HG02852 (cell line): ENCODE measurements around the gene GAPDHS.

Source experiments
- ATAC-seq: cut with Tn5 transposase; IDR thresholded peaks from one replicate; pipeline ENCODE4 v1.9.1; 2021; ENCODE audit warnings: mild to moderate bottlenecking, moderate library complexity; ENCODE audit not compliant: unreplicated experiment

Gene GAPDHS

DNA sequence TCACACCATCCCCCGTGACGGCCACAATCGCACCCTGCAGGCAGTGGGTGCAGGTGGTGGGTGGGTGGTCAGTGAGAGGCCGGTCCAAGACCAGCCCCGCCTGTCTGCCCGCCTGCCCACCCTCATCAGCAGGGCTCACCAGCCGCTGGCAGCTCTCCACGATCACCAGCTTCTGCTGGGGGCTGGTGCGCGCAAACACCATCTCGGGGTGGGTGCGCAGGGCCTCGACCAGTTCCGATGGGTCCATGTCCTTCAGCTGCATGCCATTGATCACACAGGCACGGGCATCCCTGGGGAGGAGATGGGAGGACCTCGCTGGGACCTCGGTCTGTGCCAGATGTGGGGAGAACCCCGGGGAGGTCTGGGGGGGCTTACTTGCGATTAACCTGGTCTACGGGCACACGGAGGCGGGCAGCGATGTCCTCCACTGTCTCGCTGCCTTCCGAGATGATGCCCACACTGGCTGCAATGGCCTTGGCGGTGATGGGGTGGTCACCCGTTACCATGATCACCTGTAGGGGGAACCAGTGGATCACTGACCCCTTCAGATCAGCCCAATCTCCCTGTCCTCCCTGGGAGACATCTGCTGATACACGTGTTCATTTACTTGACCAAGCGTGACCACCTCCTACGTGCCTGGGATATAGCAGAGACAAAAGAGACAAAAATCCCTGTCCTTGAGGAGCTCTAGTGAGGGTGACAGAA, 22.2 kb downstream of the GAPDHS start:
- ATAC-seq = no peak

DNA sequence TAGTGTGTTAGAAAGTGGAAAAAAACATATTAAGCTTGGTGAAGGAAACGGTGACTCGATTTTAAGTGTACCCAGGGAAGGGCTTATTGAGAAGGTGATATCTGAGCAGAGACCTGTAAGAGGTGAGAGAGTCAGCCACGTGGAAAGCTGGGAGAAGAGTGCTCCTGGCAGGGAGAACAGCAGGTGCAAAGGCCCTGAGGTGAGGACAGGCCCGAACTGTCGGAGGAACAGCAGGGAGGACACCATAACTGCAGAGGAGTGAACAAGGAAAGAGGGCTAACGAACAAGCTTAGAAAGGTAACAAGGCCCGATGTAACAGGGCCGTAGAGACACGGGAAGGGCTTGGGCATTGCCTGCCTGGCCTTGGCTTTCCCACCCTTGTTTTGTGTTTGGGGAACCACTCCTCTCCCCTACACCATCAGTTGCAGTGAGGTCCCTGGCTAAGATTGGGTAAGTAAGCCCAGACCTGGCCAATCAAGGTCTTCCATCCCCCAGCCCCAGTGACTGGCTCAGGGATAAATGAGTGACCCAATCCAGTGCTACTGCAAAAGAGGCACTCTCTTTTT, 22.9 kb downstream of the GAPDHS start:
- no peak for ATAC-seq

DNA sequence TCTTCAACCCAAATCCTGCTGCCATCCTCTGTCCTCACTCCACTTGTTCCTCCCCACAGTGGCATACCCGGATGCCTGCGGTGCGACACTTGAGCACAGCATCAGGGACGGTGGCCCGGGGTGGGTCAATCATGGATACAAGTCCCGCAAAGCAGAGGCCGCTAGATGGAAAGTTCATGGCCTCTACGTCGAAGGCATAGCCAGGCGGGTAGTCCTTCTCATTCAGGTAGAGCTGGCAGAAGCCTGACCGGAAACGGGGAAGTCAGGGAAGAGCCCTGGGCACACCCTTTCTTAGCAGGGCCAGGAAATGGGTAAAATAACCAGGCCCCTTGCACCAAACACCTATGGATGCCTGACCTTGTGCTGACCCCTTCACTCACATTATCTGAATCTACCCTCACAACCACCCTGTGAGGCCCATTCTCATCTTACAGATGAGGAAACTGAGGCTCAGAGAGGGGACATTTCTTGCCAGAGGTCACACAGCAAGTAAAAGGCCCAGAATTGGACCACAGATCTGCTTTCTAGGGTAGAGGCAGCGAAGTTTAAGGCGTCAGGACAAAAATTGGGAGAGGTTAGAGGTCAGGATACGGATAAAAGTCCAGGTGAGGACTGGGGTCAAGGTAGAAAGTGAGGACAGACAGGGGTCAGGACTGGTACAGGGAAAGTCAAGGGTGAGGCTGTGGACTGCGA, 23.7 kb downstream of the GAPDHS start:
- no peak for ATAC-seq

DNA sequence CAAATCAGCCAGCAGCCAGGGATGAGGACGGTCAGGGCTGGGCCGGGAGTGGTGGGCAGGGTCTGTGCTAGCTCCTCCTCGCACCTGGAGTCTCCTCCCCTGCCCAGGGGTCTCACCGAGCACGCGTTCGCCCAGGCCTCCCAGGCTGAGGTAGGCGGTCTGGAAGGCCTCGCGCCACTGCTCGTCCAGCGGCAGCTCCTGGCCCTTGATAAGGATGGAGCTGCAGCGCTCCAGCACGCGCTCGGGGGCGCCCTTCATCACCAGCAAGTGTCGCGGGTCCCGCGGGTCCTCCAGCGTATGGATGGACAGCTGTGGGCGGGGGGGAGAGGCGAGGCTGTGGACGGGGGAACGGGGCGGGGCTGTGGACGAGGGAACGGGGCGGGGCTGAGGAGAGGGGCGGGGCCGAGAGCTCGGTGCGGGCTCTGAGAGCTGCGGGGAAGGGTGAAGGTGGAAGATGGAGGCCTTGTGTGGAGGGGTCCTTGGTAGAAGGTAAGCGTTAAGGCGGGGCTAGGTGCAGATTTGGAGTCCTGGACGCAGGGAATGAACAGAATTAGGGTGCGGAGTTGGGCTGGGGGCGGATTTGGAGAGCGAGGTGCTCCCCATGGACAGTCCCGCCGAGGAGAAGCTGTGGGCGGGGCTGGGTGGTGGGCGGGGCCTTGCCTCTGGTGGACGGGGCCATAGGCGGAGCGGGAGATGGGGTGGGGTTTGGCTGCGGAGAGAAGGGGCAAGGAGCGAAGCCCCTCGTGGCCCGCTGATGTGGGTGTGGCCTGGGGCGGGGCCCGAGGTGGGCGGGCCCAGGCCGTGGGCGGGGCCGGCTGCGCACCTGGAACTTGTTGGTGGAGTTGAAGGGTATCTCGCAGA, 24.5 kb downstream of the GAPDHS start:
- no peak for ATAC-seq

DNA sequence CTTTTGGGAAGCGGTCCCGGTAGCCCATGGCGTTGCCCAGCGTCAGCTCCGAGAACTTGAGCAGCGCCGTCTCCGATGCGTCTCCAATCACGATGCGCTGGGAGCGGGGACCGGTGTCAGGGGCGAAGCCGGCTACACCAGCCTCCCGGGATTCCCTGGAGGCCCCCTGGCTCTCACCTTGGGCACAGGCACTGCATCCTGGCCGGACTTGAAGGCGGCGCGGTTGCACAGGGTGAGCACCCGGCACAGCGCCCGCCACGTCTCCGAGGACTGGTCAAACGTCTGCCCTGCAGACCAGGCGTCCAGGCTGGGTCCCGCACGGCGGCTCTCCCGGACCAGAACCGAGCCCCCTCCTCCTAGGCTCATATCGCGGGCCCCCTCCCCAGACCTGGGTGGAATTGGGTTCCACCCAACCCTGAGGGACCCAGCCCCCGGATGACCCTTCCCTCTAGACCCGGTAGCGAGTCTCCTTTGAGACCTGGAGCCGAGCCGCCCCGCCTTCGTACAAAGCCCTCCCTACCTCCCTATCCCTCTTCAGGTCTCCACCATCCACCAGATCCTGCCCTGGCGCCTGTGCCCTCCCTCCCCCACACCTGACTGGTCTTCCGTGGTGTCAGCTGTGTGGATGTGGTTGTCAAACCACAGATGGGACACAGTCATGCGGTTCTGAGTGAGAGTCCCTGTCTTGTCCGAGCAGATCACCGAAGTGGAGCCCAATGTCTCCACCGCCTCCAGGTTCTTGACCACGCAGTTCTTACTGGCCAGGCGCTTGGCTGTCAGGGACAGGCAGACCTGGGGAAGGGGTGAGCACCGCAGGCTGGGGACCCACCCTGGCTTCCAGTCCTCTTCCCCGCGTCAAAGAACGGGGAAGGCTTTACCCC, 25.4 kb downstream of the GAPDHS start:
- ATAC-seq = no peak

DNA sequence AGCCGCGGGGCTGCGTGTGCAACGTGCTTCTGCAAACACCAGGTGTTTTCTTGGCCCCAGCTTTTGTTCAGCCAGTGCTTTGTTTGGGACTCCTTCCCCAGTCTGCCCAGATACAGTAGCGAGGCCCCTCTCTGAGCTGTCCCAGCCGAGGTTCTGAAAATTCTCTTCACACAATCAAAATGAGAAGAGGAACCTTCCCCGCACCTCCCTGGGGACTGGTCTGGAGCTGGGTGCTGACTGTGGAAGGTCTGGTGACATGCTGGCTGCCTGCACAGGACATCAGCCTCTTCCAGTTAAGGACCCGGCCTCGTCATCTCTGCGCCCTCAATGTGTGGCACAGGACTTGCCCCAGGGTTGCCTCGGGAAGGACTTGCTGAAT, 26.0 kb downstream of the GAPDHS start:
- ATAC-seq = no peak

DNA sequence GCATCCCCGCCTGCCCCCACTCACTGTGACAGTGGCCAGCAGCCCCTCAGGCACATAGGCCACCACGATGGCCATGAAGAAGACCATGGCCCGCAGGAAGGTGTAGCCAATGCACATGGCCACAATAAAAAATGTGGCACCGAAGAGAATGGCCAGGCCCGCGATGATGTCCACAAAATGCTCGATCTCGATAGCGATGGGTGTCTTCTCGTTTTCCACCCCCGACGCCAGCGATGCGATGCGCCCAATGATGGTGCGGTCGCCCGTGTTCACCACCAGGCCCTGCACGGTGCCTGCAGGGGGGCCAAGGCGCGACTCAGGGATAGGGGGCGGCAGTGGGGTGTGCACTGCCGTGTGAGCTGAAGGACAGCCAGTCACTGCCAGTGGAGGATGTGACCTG, 26.5 kb downstream of the GAPDHS start:
- ATAC-seq = no peak

DNA sequence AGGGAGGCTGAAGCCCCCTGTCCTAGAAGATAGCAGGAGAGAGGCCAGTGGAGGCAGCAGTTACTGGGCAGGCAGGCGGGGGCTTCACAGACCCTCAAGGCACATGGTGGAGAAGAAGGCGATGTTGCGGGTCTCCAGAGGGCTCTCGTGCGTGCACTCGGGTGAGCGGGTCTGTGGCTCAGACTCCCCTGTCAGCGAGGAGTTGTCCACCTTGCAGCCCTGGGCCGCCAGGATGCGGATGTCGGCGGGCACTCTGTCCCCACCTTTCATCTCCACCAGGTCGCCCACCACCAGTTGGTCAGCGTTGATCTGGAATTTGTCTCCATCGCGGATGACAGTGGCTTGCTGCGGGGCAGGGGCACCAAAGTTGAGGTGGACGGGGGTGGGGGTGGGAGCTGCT, 27.0 kb downstream of the GAPDHS start:
- ATAC-seq = no peak

DNA sequence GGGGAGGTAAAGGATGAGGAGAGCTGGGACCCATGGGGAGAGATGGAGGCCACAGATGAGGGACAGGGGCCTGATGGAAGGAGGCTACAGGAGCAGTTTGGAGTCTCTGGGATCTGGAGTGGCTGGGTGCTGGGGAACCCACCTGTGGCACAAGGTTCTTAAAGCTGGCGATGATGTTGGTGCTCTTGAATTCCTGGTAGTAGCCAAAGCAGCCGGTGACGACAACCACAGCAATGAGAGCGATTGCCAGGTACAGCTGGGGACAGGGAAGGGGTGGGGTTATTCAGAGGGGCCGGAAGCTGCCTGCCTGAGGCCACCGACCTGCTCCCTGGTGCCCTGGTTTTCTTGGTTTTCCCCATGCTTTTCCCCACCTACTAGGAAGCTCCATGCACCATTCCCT, 27.4 kb downstream of the GAPDHS start:
- no peak for ATAC-seq

DNA sequence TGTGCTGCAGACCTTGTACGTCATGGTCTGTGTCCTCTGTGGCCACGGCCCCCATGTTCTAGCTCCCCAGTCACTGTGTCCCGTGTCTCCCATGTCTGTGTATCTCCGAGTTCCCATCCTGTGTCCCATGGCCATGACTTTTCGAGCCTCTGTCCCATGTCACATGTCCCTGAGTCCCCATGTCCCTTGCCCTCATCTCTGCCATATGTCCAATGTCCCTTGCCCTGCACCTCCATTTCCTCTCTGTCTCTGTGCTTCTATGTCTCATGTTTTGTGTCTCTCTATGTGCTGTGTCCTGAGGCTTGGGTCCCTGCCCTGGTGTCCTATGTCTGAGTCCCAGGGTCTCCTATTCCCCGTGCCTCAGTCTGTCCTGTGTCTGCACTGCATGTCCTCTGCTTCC, 28.2 kb downstream of the GAPDHS start:
- ATAC-seq = no peak

DNA sequence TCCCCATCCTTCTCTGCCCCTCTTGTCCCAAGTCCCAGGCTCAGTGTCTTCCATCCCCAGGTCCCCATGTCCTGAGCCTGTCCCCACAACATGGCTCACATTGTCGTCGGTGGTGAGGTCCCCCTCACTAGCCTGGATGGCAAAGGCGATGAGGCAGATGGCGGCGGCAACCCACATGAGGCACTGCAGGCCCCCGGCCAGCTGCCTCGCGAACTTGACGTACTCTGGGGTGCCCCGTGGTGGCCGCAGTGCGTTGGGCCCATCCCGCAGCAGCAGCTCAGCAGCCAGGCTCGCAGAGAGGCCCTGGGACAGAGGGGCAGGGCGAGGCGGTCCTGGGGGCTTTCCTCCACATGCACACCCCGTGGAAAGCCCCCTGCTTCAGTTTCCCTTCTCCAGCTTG, 29.1 kb downstream of the GAPDHS start:
- ATAC-seq = no peak

DNA sequence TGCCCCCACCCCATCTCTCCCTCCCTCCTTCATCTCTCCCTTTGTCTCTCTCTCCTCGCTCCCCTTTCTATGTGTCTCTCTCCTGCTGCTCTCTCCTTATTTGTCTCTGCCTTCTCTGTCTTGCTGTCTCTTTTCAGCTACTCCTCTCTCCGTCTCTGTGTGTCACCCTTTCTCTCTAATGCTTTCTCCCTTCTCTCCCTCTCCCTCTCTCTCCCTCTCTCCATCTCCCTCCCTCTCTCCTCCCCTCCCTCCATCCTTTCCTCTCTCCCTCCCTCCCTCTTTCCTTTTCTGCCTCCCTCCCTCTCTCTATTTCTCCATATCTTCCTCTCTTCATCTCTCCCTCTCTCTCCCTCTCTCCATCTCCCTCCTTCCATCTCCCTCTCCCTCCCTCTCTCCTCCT, 29.5 kb downstream of the GAPDHS start:
- ATAC-seq = no peak

DNA sequence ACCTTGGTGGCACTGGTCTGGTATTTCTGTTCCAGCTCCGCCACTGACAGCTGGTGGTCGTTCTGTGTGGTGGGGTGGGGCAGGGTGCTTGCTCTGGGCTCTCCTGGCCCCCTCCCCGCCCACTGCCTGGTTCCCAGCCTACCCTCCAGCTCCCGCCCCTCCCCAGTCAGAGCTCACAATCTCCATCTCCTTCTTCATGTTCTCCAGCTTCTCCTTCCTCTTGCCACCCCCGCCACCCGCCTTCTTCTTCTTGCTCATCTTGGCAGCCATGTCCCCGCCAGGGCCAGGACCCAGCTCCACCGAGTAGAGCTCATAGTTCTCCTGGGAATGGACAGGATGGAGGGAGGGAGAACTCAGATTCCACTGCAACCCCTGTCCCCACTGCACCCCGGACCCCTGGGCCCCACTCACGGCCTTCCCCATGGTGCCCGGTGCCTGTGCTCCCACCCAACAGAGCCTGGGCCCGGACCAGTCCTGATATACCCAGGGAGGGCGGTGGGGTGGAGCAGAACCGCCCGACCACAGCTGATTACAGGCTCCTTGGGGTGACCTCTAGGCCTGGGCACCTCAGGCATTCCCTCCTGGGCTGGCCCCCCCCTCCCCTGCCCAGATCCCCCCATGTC, 30.1 kb downstream of the GAPDHS start, which contains the start of gene ATP4A:
Gene ATP4A (minus strand): TSS at position 452 of the 623 bp plus-strand sequence. CDS start 29 bp downstream, at position 423.
- no peak for ATAC-seq

DNA sequence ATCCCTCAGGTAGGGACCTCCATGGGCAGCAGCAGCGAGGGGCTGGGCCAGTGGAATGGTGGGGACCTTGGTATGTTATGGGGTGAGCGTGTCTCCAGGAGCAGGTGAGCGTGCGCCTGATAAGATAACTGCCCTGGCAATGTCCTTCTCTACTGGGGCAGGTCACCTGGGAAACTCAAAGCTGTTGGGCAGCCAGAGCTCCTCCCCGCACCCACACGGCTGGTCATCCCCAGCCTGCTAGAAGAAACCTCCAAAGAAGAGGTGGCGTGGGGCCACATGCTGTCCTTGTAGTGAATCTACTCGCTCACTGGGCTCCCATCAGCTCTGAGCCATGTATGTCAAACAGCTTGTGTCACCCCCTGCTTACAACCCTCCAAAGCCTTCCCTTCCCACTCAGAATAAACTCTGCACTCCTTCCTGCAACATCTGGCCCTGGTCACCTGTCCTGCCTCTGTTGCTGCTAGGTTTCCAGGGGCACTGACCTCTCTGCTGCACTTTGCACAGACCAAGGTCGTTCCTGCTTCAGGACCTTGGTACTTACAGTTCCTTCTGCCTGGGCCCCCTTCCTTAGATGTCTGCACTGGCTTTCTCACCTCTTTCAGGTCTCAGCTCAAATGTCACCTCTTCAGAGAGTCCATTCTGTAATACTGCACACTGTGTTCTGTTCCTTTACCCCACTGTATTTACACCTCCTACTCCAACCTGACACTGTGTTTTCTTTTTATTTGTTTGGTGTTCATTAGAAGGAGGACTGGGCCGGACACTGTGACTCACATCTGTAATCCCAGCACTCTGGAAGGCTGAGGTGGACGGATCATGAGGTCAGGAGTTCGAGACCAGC, 32.0 kb downstream of the GAPDHS start:
- no peak for ATAC-seq

DNA sequence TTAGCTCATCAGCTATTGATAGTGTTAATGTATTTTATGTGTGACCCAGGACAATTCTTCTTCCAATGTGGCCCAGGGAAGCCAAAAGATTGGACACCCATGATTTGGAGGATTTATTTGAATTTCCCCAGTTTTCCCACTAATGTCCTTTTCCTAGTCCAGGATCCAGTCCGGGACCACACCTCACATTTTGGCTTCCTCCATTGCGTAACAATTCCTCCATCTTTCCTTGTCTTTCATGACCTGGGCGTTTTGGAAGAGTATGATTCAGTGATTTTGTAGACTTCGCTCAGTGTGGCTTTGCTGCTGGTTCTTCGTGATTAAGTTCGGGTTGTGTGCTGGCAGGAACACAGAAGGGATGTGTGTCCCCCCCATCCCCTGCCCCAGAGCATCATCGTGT, 33.5 kb downstream of the GAPDHS start:
- ATAC-seq = no peak

DNA sequence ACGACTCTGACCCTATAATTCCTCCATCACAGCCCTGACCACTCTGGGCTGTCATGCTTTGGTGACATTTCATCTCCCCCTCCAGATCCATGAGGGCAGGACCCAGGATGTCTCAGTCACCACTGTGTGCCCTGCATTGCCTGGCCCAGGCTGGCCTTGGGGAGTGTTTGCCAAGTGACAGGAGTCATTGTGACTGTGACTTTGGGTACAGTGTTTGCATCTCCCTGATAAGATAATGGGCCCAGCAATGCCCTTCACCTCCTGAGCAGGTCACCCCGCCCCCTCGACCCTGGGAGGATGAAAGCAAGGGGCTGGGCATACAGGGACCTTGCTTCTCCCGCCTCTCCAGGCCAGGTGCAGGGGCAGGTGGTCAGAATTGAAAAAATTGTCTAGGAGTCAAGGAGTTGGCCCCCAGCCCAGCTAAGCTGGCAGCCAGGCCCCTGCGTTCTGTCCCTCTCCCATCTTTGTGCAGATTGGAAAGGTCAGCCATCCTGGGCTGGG, 36.1 kb downstream of the GAPDHS start:
- no peak for ATAC-seq

DNA sequence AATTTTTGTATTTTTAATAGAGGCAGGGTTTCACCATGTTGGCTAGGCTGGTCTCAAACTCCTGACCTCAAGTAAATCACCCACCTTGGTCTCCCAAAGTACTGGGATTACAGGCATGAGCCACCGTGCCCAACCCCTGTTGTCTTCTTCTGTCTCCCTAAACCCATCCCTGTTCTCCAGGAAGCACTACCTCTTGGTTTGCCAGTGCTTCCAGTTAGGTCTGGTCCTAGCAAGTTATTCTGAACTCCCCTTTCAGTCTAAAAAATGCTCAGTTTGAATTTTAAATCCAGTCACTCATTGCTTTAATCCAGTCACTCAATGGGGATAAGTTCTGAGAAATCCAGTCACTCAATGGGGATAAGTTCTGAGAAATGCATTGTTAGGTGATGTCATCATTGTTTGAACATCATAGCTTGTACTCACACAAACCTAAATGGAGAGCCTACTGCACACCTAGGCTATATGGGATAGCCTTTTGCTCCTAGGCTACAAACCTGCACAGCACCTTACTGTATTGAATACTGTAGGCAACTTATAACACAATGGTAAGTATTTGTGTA, 38.2 kb downstream of the GAPDHS start:
- no peak for ATAC-seq

DNA sequence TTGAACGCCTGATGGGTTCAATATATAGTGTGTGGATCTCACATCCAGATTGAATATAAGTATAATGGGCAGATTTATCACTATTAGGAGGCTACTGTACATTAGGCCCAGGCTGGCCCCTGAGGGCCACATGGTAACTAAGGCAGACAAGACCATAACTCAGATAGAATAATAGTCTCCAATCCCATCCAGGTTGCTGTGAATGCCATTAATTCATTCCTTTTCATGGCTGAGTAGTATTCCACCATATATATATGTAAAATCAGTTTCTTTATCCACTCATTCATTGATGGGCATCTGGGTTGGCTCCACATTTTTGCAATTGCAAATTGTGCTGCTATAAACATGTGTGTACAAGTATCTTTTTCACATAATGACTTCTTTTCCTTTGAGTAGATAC, 44.7 kb downstream of the GAPDHS start:
- no peak for ATAC-seq

DNA sequence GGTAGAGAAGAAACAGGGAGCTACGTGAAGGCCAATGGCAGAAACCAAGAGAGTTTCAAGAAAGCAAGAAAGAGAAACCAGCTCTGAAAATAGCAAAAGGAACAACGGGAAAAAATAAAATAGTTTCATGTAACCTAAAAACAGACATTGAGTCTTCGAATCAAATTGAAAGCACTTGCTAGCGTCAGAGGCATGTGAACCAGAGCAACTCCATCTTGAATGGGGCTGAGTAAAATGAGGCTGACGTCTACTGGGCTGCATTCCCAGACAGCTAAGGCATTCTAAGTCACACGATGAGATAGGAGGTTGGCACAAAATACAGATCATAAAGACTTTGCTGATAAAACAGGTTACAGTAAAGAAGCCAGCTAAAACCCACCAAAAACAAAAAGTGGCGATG, 45.5 kb downstream of the GAPDHS start:
- ATAC-seq = no peak
